T-helper 2 cell treated with Interferon-gamma antibody and Interleukin-4, amounts not matched to agents 100 ng/mL and 5 ng/mL, for 36 hours (primary cell): ENCODE results near the gene SUFU. TPM values are rescaled to one million over a fixed set of nuclear protein-coding genes. Genes with fewer than 3 reads are reported as not detected.
"Not testable (repeated sequence)": the region's sequence is repeated elsewhere in the genome, so short reads cannot be mapped to it uniquely, and the experiment has no call there.

Experiments
- intact Hi-C: fragments of 100-400 bp; cut with micrococcal nuclease; formaldehyde crosslinking; loops from one replicate; pipeline ENCODE4 v1.15.1; 2023
- total RNA-seq: library from RNA; stranded (reverse); gene quantifications from 2 replicates; pipeline ENCODE4 v1.2.3, GENCODE V29; 2022

SUFU gene
- total RNA-seq, 1 donor from 2014 or later = 13.8 TPM

- intact Hi-C loops = no loop called here
Measured at GRCh38 chr10:102508506-102508905, 4.7 kb downstream of the SUFU start.

- intact Hi-C loops = no loop called here
Measured at GRCh38 chr10:102509387-102509786, 5.6 kb downstream of the SUFU start.

GRCh38 chr10:102511583-102512274, 8.0 kb downstream of the SUFU start:
- intact Hi-C loops = no loop called here

GRCh38 chr10:102514487-102515311, 10.9 kb downstream of the SUFU start:
- intact Hi-C loops = no loop called here

GRCh38 chr10:102515724-102516123, 12.0 kb downstream of the SUFU start:
- intact Hi-C loops = no loop called here

GRCh38 chr10:102517553-102517952, 13.8 kb downstream of the SUFU start:
- intact Hi-C loops = no loop called here

GRCh38 chr10:102519246-102519825, 15.6 kb downstream of the SUFU start:
- intact Hi-C loops = no loop called here

GRCh38 chr10:102522874-102523249, 19.1 kb downstream of the SUFU start:
- intact Hi-C loops = no loop called here

- intact Hi-C loops = no loop called here
Measured at GRCh38 chr10:102523250-102524029, 19.7 kb downstream of the SUFU start.

- intact Hi-C loops = no loop called here
Measured at GRCh38 chr10:102524746-102525145, 21.0 kb downstream of the SUFU start.

GRCh38 chr10:102527546-102527945, 23.8 kb downstream of the SUFU start:
- intact Hi-C loops = no loop called here

GRCh38 chr10:102534333-102534732, 30.6 kb downstream of the SUFU start:
- intact Hi-C loops = no loop called here

GRCh38 chr10:102534966-102535365, 31.2 kb downstream of the SUFU start:
- intact Hi-C loops = not testable (repeated sequence)

- intact Hi-C loops = no loop called here
Measured at GRCh38 chr10:102535481-102536147, 31.8 kb downstream of the SUFU start.

- intact Hi-C loops = no loop called here
Measured at GRCh38 chr10:102537367-102537766, 33.6 kb downstream of the SUFU start.

- intact Hi-C loops = no loop called here
Measured at GRCh38 chr10:102537948-102538347, 34.2 kb downstream of the SUFU start.

- intact Hi-C loops = no loop called here
Measured at GRCh38 chr10:102538811-102539210, 35.0 kb downstream of the SUFU start.

GRCh38 chr10:102540023-102540422, 36.3 kb downstream of the SUFU start:
- intact Hi-C loops = no loop called here

GRCh38 chr10:102542800-102543418, 39.1 kb downstream of the SUFU start:
- intact Hi-C loops = no loop called here

- intact Hi-C loops = no loop called here
Measured at GRCh38 chr10:102545265-102545871, 41.6 kb downstream of the SUFU start.
